ENCODE measurements around the gene LPGAT1. TPM values are rescaled to one million over a fixed set of nuclear protein-coding genes. Genes with fewer than 3 reads are reported as not detected.

LPGAT1 gene
- total and polyA plus RNA-seq, 3 donors from 2014 or later, result 43.0 to 70.5 (median 44.1) TPM

GRCh38 chr1:211791979-211792378 is 38.6 kb downstream of the LPGAT1 start:
- no peak for TF ChIP-seq POLR2A (IDR thresholded peaks at IDR 0.05)
- TF ChIP-seq CTCF (IDR thresholded peaks at IDR 0.05), result no peak
- no peaks in the 10 kb centered on the region for H3K36me3 ChIP-seq (ENCODE audit: low read depth, missing control alignments)
- no peaks in the 10 kb centered on the region for H3K27me3 ChIP-seq
- H3K4me1 ChIP-seq, result no peaks in the 10 kb centered on the region
- no peaks in the 10 kb centered on the region for H3K9me3 ChIP-seq
- H3K27ac ChIP-seq, result no peak overlapping the region
- intact Hi-C loops (cut with DNase I; ENCODE audit: low total_unique reads), result no loop called here
- 100% methylated on average over 2 of the region's 2 CpGs for WGBS, 2 donors
- no peak for DNase-seq
- H3K4me3 ChIP-seq, result no peak overlapping the region

- no peak for DNase-seq
- no peaks in the 10 kb centered on the region for H3K4me1 ChIP-seq
- H3K36me3 ChIP-seq (ENCODE audit: low read depth, missing control alignments), result no peaks in the 10 kb centered on the region
- no peak overlapping the region for H3K4me3 ChIP-seq
- H3K27ac ChIP-seq, result no peak overlapping the region
- 84 to 86% methylated on average over 11 of the region's 11 CpGs for WGBS, 2 donors
- no peaks in the 10 kb centered on the region for H3K27me3 ChIP-seq
- TF ChIP-seq POLR2A (IDR thresholded peaks at IDR 0.05) (no peak), CTCF (IDR thresholded peaks at IDR 0.05) (no peak)
- intact Hi-C loops (cut with DNase I; ENCODE audit: low total_unique reads), result no loop called here
- no peaks in the 10 kb centered on the region for H3K9me3 ChIP-seq
Observed at GRCh38 chr1:211789641-211790464, 40.7 kb downstream of the LPGAT1 start.

- H3K9me3 ChIP-seq, result no peaks in the 10 kb centered on the region
- no peak overlapping the region for H3K27ac ChIP-seq
- no peak for DNase-seq
- H3K4me3 ChIP-seq, result no peak overlapping the region
- no peaks in the 10 kb centered on the region for H3K27me3 ChIP-seq
- intact Hi-C loops (cut with DNase I; ENCODE audit: low total_unique reads), result no loop called here
- WGBS, 2 donors, result 74 to 85% methylated on average over 4 of the region's 4 CpGs
- no peak for TF ChIP-seq POLR2A (IDR thresholded peaks at IDR 0.05)
- no peak for TF ChIP-seq CTCF (IDR thresholded peaks at IDR 0.05)
- no peaks in the 10 kb centered on the region for H3K36me3 ChIP-seq (ENCODE audit: low read depth, missing control alignments)
- H3K4me1 ChIP-seq, result no peaks in the 10 kb centered on the region
Observed at GRCh38 chr1:211788626-211789025, 41.9 kb downstream of the LPGAT1 start.

GRCh38 chr1:211783897-211784296 is 46.7 kb downstream of the LPGAT1 start:
- Histone ChIP-seq H3K4me1 (no peaks in the 10 kb centered on the region), H3K27ac (no peak overlapping the region), H3K4me3 (no peak overlapping the region), H3K36me3 (ENCODE audit: low read depth, missing control alignments) (no peaks in the 10 kb centered on the region), H3K27me3 (no peaks in the 10 kb centered on the region), H3K9me3 (no peaks in the 10 kb centered on the region)
- WGBS, 2 donors, result 13 to 35% methylated on average over 1 of the region's 1 CpG
- intact Hi-C loops (cut with DNase I; ENCODE audit: low total_unique reads), result no loop called here
- DNase-seq, result no peak
- no peak for TF ChIP-seq CTCF (IDR thresholded peaks at IDR 0.05)
- no peak for TF ChIP-seq POLR2A (IDR thresholded peaks at IDR 0.05)

GRCh38 chr1:211783266-211783665 is 47.3 kb downstream of the LPGAT1 start:
- Histone ChIP-seq H3K4me1 (no peaks in the 10 kb centered on the region), H3K27ac (no peak overlapping the region), H3K4me3 (no peak overlapping the region), H3K9me3 (no peaks in the 10 kb centered on the region), H3K27me3 (no peaks in the 10 kb centered on the region), H3K36me3 (ENCODE audit: low read depth, missing control alignments) (no peaks in the 10 kb centered on the region)
- TF ChIP-seq POLR2A (IDR thresholded peaks at IDR 0.05), result no peak
- TF ChIP-seq CTCF (IDR thresholded peaks at IDR 0.05), result no peak
- DNase-seq, result no peak
- intact Hi-C loops (cut with DNase I; ENCODE audit: low total_unique reads), result no loop called here
- WGBS, 2 donors, result 49 to 53% methylated on average over 4 of the region's 4 CpGs
